OCI-LY7 (cell line): Measurements from ENCODE around the gene SLC27A5.

Experiments used
- CTCF ChIP-seq: fragments of 200-600 bp; sonication (generic); conservative IDR thresholded peaks from 2 replicates; pipeline ENCODE4 v1.5.1; 2014; ENCODE audit warnings: mild to moderate bottlenecking, antibody characterized with exemption, low read length, moderate library complexity, mixed read lengths
- EZH2phosphoT487 ChIP-seq: fragments of 200-600 bp; sonication (generic); IDR thresholded peaks from 2 replicates; pipeline ENCODE4 v1.6.1; 2018; ENCODE audit warnings: low read depth, borderline replicate concordance, mild to moderate bottlenecking, mixed run types, antibody characterized with exemption, low read length, moderate library complexity, mixed read lengths

- no peak for TF ChIP-seq CTCF
- no peak for TF ChIP-seq EZH2phosphoT487
Observed at GRCh38 chr19:58536852-58537798, 25.3 kb upstream of the SLC27A5 start.
